C4-2B (cell line): ENCODE measurements around the gene FAM184A.

Experiments
- H3K27ac ChIP-seq: fragments of 450-650 bp; 2 replicates; pipeline ENCODE4 v1.5.1; 2017
- CTCF ChIP-seq: fragments of 450-650 bp; conservative IDR thresholded peaks from 2 replicates; pipeline ENCODE4 v1.5.1; 2017; ENCODE audit warnings: mild to moderate bottlenecking
- ZFX ChIP-seq: fragments of 450-650 bp; IDR thresholded peaks from 2 replicates; pipeline ENCODE4 v1.6.1; 2017

FAM184A gene

GRCh38 chr6:119075200-119075981 is 3.1 kb downstream of the FAM184A start:
- TF ChIP-seq ZFX = no peak
- no peak for TF ChIP-seq CTCF
- H3K27ac ChIP-seq = no peak overlapping the region

GRCh38 chr6:119073307-119074051 is 5.0 kb downstream of the FAM184A start:
- no peak overlapping the region for H3K27ac ChIP-seq
- TF ChIP-seq CTCF = no peak
- no peak for TF ChIP-seq ZFX

GRCh38 chr6:119071576-119071975 is 6.9 kb downstream of the FAM184A start:
- TF ChIP-seq ZFX (no peak), CTCF (no peak)
- H3K27ac ChIP-seq = no peak overlapping the region

GRCh38 chr6:119067091-119067490 is 11.4 kb downstream of the FAM184A start:
- TF ChIP-seq ZFX (no peak), CTCF (no peak)
- H3K27ac ChIP-seq = no peak overlapping the region

- TF ChIP-seq ZFX (no peak), CTCF (no peak)
- no peak overlapping the region for H3K27ac ChIP-seq
These were observed 11.9 kb downstream of the FAM184A start for GRCh38 chr6:119066517-119066916.

- no peak for TF ChIP-seq CTCF
- TF ChIP-seq ZFX = no peak
- no peak overlapping the region for H3K27ac ChIP-seq
These were observed 12.5 kb downstream of the FAM184A start for GRCh38 chr6:119065955-119066354.

GRCh38 chr6:119065382-119065781 is 13.1 kb downstream of the FAM184A start:
- TF ChIP-seq ZFX (no peak), CTCF (no peak)

More at GRCh38 chr6:119065382-119065781, 13.1 kb downstream of the FAM184A start:
- H3K27ac ChIP-seq = no peak overlapping the region
